GM19372 (cell line): Measurements from ENCODE around the gene YTHDF1.

ENCODE experiments used
- ATAC-seq: cut with Tn5 transposase; IDR thresholded peaks from one replicate; pipeline ENCODE4 v1.9.1; 2021; ENCODE audit warnings: mild to moderate bottlenecking, low read depth, moderate library complexity; ENCODE audit not compliant: unreplicated experiment

YTHDF1 gene

DNA sequence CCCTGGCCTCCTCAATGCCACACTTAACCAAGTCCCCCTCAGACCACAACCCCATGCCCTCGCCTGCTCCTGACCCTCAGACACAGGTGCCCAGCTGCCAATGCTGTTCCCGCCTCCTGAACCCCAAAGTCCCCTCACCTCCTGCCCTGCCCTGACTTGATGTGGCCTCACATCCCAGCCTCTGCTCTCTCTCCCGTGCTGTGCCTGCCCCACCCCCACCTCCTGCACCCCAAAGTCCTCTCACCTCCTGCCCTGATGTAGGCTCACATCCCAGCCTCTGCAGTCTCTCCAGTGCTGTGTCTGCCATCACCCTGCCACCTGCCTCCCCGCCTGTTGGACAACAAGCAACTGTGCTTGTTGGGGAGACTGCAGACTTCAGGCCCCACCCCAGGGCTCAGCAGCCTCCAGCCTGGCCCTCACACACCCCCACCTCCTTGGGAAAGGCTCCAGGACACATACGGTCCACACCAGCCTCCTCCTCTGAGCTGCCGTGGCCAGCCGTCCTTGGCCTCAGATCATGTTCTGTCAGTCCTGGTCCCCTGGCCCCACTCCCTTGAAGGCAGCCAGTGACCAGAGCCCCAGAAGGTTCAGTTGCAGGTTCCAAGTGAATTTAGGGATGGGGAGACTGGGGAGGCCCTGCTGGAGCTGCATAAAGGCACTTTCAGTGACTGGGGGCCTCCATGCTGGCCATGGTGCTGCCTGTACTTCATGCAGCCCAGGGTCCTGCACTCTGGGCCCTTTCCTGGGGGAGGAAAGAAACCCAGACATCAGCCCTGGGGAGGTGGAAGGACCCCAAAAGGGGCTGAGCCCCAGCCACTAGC is 28.4 kb downstream of the YTHDF1 start:
- no peak for ATAC-seq

GRCh38 chr20:63186528-63187316 is 29.2 kb downstream of the YTHDF1 start:
- ATAC-seq, result no peak

DNA sequence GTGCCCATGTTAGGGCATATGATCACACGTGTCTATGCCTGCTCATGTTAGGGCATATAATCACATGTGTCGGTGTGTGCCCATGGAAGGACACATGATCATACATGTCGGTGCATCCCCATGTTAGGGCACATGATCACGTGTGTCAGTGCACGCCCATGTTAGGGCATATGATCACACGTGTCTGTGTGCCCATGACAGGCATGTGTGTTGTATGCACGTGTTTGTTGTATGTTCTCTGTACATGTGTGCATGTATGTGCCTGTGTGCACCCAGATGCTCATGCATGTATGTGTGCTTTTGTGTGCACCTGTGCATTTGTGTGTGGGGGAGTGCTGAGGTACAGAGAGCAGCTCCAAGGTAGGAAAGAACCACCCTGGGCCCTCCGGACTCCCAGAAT is 29.8 kb downstream of the YTHDF1 start:
- ATAC-seq, result no peak

DNA sequence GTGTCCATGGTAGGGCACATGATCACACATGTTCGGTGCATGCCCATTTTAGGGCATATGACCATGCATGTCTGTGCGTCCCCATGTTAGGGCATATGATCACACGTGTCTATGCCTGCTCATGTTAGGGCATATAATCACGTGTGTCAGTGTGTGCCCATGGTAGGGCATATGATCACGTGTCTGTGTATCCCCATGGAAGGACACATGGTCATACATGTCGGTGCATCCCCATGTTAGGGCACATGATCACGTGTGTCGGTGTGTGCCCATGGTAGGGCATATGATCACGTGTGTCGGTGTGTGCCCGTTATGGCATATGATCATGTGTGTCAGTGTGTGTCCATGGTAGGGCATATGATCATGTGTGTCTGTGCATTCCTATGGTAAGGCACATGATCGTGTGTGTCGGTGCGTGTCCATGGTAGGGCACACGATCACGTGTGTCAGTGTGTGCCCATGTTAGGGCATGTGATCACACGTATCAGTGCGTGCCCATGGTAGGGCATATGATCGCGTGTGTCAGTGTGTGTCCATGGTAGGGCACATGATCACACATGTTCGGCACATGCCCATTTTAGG is 30.6 kb downstream of the YTHDF1 start:
- ATAC-seq, result no peak

DNA sequence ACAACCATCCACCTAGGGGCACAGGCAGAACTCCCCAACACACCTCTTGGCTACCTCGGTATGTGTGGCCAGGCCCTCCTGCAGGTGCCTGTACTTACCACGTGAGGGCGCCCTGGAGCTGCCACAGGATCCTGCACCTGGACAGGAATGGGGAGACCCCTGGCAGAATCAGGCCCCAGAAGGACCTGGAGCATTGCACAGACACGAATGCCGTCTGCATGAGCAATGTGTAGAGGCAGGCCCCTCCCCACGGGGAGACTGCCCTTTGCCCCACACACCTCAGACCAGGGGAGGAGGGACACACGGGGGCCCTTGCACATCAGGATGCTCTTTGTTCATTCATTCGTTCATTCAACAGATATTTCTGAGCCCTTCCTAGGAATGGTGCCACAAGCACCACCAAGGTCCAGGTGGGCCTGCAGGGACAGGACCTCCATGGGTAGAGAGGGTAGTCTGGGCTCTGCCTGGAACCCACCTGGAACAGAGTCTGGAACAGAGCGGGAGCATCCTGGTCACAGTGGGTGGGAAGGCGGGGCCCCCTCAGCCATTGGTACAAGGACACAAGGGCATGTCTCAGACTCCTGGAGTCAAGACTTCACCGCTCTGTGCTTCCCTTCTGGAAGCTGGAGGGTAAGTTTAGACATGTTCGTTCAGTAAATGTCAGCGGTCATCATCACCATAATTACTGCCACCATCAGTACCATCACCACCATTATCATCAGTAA is 32.3 kb downstream of the YTHDF1 start:
- ATAC-seq, result no peak

GRCh38 chr20:63182946-63183415 is 33.0 kb downstream of the YTHDF1 start:
- ATAC-seq, result no peak

DNA sequence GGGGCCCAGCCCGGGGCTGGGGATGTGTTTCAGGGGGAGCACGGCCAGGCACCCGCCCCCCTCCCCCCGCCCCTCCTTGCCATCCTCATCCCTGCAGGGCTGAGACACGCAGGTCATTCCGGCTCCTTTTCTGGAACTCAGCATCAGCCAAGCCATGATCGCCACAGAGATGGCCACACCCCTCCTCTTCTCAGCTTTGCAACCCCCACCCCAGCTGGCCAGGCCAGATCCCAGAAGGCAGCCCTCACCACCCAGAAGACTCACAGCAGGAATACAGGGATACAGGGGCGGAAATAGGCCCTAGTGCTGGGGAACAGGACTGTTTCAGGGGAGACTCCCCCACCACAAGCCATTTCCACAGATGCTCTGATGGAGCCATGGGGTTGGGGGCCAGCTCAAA is 33.5 kb downstream of the YTHDF1 start:
- ATAC-seq, result no peak

DNA sequence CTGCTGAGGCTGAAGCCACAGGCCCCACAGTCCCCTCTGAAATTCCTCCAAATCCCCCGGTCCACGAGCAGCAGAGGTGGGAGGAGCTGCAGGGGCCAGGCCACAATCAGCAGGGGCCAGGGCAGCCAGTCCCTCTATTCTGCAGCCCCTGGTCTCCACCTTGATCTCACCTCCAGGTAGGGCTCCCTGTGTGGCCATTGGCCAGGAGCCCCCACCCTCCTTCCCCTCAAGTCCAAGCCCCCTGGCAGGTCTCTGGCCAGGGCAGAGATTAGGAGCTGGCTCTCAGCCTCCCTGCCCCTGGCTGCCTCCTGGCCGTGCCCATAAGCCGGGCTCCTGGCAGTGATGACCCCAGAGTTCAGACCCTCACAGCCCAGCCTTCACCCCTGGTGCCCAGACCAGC is 34.7 kb downstream of the YTHDF1 start:
- ATAC-seq, result no peak

- ATAC-seq, result no peak
Measured at GRCh38 chr20:63180569-63181185, 35.3 kb downstream of the YTHDF1 start.

DNA sequence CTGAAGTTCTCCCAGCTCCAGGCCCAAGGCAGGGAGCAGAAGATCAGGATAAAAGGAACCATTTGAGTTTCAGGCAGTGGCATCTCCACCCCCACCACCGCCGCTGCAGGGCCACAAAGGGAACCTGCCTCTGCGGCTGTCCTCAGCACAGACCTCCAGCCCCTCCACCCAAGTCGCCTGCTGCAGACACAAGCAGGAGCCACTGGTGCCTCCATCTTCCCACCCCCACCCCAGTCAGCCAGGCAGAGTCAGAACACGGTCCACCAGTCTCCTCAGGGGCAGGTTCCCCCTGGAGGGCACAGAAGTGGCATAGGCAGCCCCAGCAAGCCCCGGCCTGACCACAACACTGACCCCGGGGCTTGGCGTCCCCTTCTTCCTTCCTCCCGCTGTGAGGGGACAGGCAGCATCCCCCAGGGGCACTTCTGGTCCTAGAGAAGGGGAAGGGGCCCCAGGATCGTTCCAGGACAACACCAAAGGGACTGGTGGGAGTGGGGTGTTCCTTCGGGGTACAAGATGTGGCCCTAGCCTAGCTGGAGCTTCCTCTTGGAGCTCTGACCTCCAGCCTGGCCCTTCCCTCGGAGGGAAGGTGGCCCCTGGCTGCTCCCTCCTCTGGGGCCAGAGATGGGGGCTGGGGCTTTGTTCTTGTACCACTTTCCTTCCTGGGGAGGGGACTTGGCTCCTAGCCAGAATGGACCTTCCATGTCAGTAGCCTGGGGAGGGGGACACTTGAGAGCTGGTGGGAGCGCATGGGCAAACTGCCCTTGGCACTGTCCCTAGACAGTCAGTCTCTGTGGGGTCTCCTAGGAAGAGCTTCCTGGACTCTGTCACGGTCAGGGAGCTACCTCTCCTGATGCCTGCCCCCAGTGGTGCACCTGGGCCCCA is 36.0 kb downstream of the YTHDF1 start:
- ATAC-seq, result no peak

- no peak for ATAC-seq
Measured at GRCh38 chr20:63178889-63179686, 36.8 kb downstream of the YTHDF1 start.

GRCh38 chr20:63178446-63178820 is 37.5 kb downstream of the YTHDF1 start:
- no peak for ATAC-seq

DNA sequence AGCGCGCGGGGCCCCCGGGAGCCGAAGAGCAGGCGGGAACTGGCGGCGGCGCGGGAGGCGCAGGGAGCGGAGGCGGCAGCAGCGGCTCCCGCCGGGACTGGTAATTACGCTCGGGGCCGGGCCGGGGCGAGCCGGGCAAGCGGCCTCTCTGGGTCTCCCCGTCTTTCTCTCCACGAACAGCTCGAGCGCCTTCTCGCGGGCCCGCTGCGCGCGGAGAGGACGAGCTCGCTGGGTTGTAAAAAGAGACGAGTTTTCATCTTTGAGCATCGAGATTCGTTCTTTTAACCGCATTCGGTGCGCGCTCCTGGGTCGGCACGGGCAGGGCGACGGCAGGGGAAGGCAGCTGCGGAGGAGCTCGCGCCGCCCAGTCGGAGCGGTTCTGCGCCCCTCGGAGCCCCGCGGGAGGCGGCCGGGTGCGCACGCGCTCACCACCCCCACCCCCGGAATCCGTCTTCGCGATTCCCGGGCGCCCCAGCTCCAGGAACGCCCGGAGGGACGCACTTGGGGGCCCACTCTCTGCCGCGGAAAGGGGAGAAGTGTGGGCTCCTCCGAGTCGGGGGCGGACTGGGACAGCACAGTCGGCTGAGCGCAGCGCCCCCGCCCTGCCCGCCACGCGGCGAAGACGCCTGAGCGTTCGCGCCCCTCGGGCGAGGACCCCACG is 38.0 kb downstream of the YTHDF1 start:
- ATAC-seq, result no peak

DNA sequence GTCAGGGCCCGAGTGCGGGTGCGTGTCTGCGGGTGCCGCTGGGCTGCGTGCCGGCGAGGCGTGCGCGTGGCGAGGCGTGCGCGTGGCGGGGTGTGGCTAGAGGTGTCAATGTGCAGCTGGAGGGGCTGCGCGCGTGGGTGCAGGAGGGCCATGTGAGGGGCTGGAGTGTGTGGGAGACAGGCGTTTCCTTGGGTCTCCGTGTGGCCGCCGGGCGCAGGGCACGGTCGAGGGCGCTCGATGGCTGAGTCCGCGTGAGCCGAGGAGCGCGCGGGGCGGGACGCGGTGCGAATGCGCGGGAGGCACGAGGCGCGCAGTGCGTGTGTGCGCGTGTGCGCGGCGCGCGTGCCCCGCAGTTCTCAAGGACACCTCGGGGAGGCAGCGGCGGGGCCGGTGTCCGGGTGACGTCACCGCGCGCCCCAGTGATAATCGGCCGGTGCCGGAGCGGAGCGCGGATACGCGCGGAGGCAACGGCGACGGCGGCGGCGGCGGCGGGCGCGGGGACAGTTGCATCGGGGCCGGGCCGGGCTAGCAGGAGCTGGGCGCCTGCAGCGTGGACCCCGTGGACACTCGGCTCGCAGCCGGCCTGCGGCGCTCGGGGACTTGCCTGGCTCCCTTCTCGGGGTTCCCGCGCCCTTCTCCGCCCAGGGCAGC is 38.7 kb downstream of the YTHDF1 start:
- ATAC-seq, result no peak

- no peak for ATAC-seq
Measured at GRCh38 chr20:63176427-63177133, 39.4 kb downstream of the YTHDF1 start.

- no peak for ATAC-seq
Measured at GRCh38 chr20:63176034-63176426, 39.9 kb downstream of the YTHDF1 start.
